Testis (tissue), 3 donors: ENCODE results near the gene RAMACL. TPM values are rescaled to one million over a fixed set of nuclear protein-coding genes. Genes with fewer than 3 reads are reported as not detected.

Experiments used
- DNase-seq: peaks from one replicate; pipeline ENCODE4 v3.0.0-alpha.2; 2019
- H3K27ac ChIP-seq, 2 donors: fragments of 200-600 bp; sonication (generic); one replicate each; pipeline ENCODE4 v1.5.1; 2019
- H3K27me3 ChIP-seq: fragments of 200-600 bp; sonication (generic); one replicate; pipeline ENCODE4 v1.5.1; 2019
- H3K36me3 ChIP-seq: fragments of 200-600 bp; sonication (generic); one replicate; pipeline ENCODE4 v1.5.1; 2017; ENCODE audit warnings: low read depth; ENCODE audit errors: missing control alignments
- H3K4me1 ChIP-seq: fragments of 200-600 bp; sonication (generic); one replicate; pipeline ENCODE4 v1.5.1; 2019
- H3K4me3 ChIP-seq, 2 donors: fragments of 200-600 bp; sonication (generic); one replicate each; pipeline ENCODE4 v1.5.1; 2017 to 2019
- H3K9me3 ChIP-seq: fragments of 200-600 bp; sonication (generic); one replicate; pipeline ENCODE4 v1.5.1; 2017
- POLR2A ChIP-seq: fragments of 450-650 bp; IDR thresholded peaks from one replicate; pipeline ENCODE4 v1.6.1; 2017; ENCODE audit warnings: antibody characterized with exemption, mild to moderate bottlenecking, moderate library complexity
- WGBS, 2 donors: methylation state at CpG; one replicate each; pipeline ENCODE4 v1.1.5; 2018; 5-methylcytosine and 5-hydroxymethylcytosine counted together
- intact Hi-C: fragments of 100-400 bp; cut with DNase I; formaldehyde crosslinking; loops from one replicate; pipeline ENCODE4 v1.15.1; 2023; ENCODE audit warnings: low total_unique reads
- polyA plus RNA-seq: library from polyadenylated mRNA; stranded (reverse); fragments of 350-450 nt; fragmentation: Illumina TruSeq; extraction: RNeasy Lipid Tissue Mini Kit (QIAGEN cat#74804); gene quantifications from one replicate; pipeline ENCODE4 v1.2.3, GENCODE V29; 2014; ENCODE audit warnings: low read depth, low replicate concordance; ENCODE audit not compliant: insufficient read depth
- total RNA-seq, 2 donors: library from RNA; depleted of rRNA; stranded (reverse); fragments of >200 nt; gene quantifications; one replicate each; pipeline ENCODE4 v1.2.3, GENCODE V29; 2016
- TF ChIP-seq, protein P1 (sequence below), 3 experiments: fragments of 450-650 bp in 2 of 3; fragments of 200-600 bp in 1 of 3; sonication (generic) in 1 of 3; IDR thresholded peaks; one replicate each; pipeline ENCODE4 v1.5.1; 2016 to 2019; ENCODE audit warnings: antibody characterized with exemption in 3 of 3, mild to moderate bottlenecking in 2 of 3, moderate library complexity in 1 of 3

The RAMACL gene
- total and polyA plus RNA-seq, 3 donors from 2014 or later = 1.7 to 1.9 TPM; not detected in 1

- no peak overlapping the region for H3K4me3 ChIP-seq
- no peaks in the 10 kb centered on the region for H3K9me3 ChIP-seq
- TF ChIP-seq, protein P1, sequence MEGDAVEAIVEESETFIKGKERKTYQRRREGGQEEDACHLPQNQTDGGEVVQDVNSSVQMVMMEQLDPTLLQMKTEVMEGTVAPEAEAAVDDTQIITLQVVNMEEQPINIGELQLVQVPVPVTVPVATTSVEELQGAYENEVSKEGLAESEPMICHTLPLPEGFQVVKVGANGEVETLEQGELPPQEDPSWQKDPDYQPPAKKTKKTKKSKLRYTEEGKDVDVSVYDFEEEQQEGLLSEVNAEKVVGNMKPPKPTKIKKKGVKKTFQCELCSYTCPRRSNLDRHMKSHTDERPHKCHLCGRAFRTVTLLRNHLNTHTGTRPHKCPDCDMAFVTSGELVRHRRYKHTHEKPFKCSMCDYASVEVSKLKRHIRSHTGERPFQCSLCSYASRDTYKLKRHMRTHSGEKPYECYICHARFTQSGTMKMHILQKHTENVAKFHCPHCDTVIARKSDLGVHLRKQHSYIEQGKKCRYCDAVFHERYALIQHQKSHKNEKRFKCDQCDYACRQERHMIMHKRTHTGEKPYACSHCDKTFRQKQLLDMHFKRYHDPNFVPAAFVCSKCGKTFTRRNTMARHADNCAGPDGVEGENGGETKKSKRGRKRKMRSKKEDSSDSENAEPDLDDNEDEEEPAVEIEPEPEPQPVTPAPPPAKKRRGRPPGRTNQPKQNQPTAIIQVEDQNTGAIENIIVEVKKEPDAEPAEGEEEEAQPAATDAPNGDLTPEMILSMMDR (IDR thresholded peaks at IDR 0.05) = no peak
- TF ChIP-seq POLR2A = no peak
- H3K27ac ChIP-seq = no peak overlapping the region
- H3K27me3 ChIP-seq = no peaks in the 10 kb centered on the region
- WGBS, 2 donors = 93 to 97% methylated on average over 9 of the region's 9 CpGs
- no peaks in the 10 kb centered on the region for H3K36me3 ChIP-seq
- no peak for DNase-seq
- H3K4me1 ChIP-seq = no peaks in the 10 kb centered on the region
- intact Hi-C loops = no loop called here
Measured at GRCh38 chr6:166604328-166604727, 17.9 kb upstream of the RAMACL start.

DNA sequence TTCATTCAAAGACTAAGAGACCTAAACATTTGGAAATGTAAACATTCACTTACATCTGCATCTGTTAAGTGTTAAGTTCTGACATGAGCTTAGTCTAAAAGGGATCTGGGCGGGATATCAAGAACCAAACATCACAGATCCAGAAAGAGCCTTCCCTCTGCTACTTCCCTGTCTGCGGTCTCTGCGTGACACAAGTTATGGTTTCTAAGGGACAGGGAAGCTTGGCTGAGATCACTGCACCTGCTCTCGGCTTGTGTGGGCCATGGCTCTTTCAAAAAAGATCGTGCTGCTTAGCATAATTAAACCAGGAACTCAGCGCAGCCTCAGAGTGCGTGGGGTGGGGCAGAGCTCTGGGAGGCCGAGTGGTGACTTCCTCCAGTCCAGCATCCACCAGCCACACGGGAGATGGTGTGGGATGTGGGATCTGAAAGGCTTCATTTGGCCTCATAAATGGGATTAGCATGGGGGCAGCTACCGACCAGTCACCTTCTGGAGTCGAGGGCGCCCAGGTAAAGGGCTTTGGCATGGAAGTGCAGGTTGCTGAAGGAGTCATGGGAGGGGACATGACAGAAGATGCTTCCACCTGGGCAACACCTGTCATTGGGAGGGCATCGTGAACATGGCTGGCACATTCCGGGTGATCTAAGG, 16.7 kb upstream of the RAMACL start:
- intact Hi-C loops = no loop called here
- 87 to 92% methylated on average over 14 of the region's 14 CpGs for WGBS, 2 donors
- no peak for TF ChIP-seq POLR2A
- TF ChIP-seq, protein P1 (IDR thresholded peaks at IDR 0.05) = no peak
- no peaks in the 10 kb centered on the region for H3K9me3 ChIP-seq
- H3K4me1 ChIP-seq = no peaks in the 10 kb centered on the region
- DNase-seq = no peak
- no peaks in the 10 kb centered on the region for H3K36me3 ChIP-seq
- H3K27me3 ChIP-seq = no peaks in the 10 kb centered on the region
- H3K27ac ChIP-seq = no peak overlapping the region
- H3K4me3 ChIP-seq = no peak overlapping the region

DNA sequence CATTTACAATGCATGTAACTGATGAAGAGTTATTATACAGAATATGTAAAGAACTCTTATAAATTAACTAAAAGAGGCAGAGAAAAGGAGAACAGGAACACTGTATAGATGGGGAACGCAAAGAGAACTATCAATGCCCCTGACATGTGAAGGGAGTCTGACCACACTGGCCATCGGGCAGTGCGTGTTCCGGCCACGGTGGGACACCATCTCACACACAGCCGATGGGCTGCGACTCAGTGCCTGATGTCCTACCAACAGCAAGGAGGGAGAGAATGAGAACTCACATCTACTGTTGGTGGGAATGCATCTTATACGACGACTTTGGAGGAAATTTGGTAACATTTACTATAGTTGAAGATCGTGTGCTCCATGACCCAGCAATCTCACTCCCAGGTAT, 15.5 kb upstream of the RAMACL start:
- intact Hi-C loops = no loop called here
- no peak for DNase-seq
- Histone ChIP-seq H3K36me3 (no peaks in the 10 kb centered on the region), H3K9me3 (no peaks in the 10 kb centered on the region), H3K4me3 (no peak overlapping the region), H3K27me3 (no peaks in the 10 kb centered on the region), H3K4me1 (no peaks in the 10 kb centered on the region), H3K27ac (no peak overlapping the region)
- 92 to 95% methylated on average over 10 of the region's 10 CpGs for WGBS, 2 donors
- no peak for TF ChIP-seq POLR2A
- TF ChIP-seq, protein P1 (IDR thresholded peaks at IDR 0.05) = no peak

DNA sequence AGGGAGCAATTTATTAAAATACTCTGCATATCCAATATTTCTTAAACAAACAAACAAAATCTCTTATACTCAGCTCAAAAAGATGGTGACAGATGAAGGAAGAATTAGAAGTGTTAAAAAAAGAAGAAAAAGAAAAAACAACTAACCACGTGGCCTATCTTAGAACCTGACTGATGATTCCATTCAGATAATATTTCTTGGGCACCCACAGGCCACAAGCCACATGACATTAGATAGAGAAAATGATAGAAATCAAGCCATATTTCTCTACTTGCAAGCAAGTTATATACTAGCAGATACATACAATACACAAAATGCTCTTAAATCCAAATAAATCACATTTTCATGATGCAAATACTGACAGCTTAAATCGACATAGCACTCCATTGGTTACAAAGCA, 14.5 kb upstream of the RAMACL start:
- TF ChIP-seq POLR2A = no peak
- WGBS, 2 donors = 84 to 88% methylated on average over 2 of the region's 2 CpGs
- Histone ChIP-seq H3K4me1 (no peaks in the 10 kb centered on the region), H3K36me3 (no peaks in the 10 kb centered on the region), H3K4me3 (no peak overlapping the region), H3K27ac (no peak overlapping the region), H3K9me3 (no peaks in the 10 kb centered on the region), H3K27me3 (no peaks in the 10 kb centered on the region)
- intact Hi-C loops = no loop called here
- DNase-seq = no peak

- intact Hi-C loops = no loop called here
- WGBS, 2 donors = 75 to 82% methylated on average over 5 of the region's 5 CpGs
Measured at GRCh38 chr6:166599205-166599604, 12.7 kb upstream of the RAMACL start.

More at GRCh38 chr6:166599205-166599604, 12.7 kb upstream of the RAMACL start:
- DNase-seq = no peak
- no peaks in the 10 kb centered on the region for H3K27me3 ChIP-seq
- H3K9me3 ChIP-seq = no peaks in the 10 kb centered on the region
- H3K4me3 ChIP-seq = no peak overlapping the region
- H3K4me1 ChIP-seq = no peaks in the 10 kb centered on the region
- H3K27ac ChIP-seq = peak overlapping the region in 1 of 2 donors; percentile 50
- H3K36me3 ChIP-seq = no peaks in the 10 kb centered on the region
- no peak for TF ChIP-seq POLR2A
- TF ChIP-seq, protein P1 (IDR thresholded peaks at IDR 0.05) = no peak
